NCI-H1930 (cell line): ENCODE measurements around the gene ISM1.

Experiments
- DNase-seq, 2 experiments: peaks; one replicate each; lab custom pipeline; 2025; lab: John Stamatoyannopoulos, UW

The ISM1 gene

DNA sequence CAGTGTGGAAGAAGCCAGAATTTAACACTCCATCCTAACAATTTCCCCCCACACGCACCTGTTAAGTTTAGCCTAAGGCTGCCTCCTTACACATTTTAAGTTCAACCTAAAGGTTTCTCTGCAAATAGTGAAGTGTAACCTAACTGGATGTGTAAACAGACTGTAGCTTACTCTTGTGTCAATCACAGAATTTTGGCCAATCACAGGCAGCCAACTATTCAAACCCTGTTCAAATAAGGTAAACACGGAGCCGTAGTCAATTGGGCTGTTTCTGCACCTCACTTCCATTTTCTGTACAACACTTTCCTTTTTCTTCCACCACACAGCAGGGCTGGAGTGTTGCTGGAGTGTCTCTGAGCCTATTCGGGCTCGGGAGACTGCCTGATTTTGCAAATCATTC lies 92.1 kb downstream of the ISM1 start:
- DNase-seq, result no peak

DNA sequence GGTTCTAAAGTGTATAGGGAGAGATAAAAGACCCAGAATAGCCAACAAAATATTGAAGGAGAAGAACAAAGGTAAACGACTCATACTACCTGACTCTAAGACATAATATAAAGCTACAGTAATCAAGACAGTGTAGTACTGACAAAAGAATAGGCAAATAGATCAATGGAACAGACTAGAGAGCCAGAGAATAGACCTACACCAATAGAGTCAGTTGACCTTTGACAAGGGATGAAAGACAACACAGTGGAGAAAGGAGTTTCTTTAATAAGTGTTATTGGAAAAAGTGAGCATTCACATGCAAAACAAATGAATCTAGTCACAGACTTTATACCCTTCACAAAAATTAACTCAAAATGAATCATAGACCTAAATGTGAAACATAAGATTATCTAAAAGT lies 96.4 kb downstream of the ISM1 start:
- DNase-seq, result no peak

- DNase-seq, result no peak
These were observed 97.9 kb downstream of the ISM1 start for GRCh38 chr20:13318871-13319521.

DNA sequence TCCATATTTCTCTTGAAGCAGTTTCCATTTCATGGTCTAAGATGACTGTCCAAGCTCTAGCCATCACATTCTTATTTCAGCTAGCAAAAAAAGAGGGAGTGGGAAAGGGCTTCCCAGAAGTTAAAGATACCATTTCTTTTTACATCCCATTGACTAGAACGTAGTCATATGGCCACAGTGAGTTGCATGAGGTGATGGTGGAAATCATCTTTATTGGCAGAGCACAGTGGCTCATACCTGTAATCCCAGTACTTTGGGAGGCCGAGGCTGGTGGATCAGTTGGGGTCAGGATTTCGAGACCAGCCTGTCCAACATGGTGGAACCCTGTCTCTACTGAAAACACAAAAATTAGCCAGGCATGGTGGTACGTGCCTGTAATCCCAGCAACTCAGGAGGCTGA lies 99.6 kb downstream of the ISM1 start:
- no peak for DNase-seq

DNA sequence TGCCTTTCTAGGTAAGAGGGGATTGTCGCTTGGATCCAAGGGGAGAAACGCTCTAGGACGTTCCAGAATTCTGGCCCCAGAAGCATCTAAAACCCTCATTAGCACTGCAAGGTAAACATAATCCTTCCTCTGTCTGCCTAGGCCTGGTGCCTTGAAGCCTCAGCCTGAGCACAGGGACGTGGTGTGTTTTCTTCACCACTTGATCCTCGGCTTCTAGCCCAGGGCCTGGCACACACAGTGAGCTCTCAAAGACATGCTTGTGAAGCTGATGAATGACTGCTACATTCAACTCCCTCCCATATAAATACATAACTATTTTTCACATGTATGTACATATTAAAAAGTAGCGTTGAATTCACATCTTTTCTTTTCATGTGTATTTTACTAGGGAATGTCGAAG lies 100.3 kb downstream of the ISM1 start:
- no peak for DNase-seq

DNA sequence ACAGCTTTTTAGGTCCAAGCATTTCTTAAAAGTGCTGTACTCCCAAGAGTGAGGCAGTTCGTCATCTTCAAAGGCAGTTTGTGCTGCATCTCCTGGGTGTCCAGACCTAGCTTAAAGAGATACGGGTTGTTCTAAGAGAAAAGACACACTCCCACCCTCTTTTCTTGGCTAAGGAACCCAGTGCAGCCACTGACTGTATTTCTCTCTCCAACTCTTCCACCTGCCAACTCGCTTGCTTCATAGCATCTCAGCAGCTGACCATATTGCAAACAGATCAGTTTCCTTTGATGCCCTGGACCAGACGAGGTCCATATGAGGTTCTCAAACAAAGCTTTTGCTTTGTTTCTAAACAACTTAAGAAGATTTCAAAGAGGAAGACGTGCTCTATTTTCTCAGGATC lies 101.1 kb downstream of the ISM1 start:
- no peak for DNase-seq

GRCh38 chr20:13322621-13323020 lies 101.5 kb downstream of the ISM1 start:
- no peak for DNase-seq

DNA sequence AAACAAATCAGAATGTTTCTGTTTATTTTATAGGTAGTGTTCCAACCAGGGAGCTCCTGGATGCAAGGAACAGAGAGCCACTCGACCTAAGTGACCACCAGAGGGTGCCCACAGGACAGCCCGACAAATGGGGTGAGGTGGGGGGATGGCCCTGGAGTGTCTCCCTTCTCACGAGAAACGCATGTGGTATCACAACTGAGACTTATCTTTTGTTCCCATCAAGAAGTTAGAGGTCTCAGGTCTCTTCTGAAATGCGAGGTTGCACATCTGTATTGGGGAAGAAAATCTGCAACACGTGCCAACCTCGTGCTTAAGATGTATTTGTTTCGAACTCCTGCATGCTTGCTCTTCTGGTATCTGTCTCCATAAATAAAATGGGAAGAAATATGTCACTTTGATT lies 104.0 kb downstream of the ISM1 start:
- DNase-seq, result no peak

DNA sequence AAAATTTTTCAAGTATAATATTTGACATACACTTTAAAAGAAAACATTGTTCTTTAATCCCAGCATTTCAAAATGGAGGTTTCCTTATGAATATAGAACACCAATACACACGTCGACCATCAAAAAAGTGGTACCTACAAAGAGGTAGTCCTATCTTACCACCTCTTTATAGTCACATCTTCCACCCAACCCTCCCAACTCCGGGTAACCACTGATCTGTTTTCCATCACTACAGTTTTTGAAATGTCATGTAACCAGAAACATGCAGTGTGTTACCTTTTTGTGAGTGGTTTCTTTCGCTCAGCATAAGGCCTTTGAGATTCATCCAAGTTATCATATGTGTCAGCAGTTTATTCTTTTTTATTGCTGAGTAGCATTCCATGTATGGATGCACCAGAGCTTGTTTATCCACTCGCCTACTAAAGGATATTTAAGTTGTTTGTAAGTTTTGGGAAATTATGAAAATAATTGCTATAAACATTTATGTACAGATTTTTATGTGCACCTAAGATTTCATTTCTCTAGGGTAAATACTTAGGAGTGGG lies 104.8 kb downstream of the ISM1 start:
- DNase-seq, result no peak

DNA sequence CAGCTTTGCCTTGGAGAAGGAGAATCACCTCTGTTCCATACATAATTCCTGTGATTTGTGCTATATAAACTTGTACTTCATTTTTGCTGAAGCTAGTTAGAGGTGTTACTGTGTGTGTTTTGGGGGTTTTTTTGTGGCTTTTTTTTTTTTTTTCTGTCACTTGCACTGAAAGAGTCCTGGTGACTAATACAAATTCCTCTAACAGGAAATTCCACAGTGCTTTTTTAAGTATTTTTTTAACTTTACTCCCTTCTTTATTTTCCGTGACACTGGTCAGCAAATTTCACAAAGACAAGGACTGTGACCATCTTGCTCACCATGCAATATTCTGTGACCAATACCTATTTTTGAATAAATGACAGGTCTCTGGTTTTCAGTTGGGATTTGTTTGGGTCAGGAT lies 110.5 kb downstream of the ISM1 start:
- no peak for DNase-seq

DNA sequence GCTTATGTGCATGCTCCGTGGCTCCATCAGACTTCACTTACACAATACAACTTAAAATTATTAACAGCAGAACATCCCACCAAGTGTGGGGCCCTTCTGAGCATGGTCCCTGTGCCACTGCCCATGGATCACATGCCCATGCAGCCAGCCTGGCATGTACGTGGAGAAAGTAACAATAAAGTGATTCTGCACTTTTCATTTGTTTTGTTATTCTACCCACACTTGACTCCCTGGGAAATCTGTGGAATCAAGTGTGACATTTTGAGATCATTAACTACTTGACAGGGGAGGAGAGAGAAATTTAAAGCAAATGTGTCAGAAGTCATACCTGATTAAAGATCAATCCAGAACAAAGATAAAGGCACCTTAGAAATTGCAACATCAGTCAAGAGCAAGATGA lies 112.0 kb downstream of the ISM1 start:
- DNase-seq, result no peak

GRCh38 chr20:13333793-13334192 lies 112.7 kb downstream of the ISM1 start:
- DNase-seq, result peak; percentile 42 to 45

- no peak for DNase-seq
These were observed 115.4 kb downstream of the ISM1 start for GRCh38 chr20:13336308-13337089.

DNA sequence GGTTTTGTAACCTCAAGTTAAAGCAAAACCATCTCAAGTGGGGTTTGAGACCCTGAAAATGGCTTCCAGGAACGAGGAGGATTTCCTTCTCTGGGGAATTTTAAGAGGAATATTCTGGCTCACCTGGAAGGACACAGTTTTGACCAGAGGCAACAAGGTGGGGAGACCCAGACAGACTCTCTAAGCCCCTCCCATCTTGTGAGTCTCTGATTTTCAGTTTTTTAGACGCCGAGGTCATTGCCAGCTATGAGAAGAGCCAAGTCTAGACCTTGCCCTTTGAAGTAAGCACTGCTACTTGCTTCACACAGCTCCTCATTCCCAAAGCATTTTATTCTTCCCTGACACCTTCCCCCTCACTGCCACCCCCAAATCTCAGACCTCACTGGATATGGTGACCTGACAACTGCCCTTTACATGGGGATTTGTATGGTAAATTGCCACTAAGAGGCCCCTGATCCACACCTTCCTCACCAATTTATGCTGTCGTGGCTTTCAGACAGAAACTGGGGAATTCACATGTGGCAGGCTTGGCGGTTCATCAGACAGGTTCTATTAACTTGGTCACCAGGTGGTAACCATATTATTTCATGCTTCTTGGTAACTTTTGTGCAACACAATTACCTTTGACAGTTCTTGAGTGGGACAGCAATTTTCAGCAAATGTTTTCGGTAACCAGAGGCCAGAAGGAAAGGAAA lies 116.2 kb downstream of the ISM1 start:
- no peak for DNase-seq

DNA sequence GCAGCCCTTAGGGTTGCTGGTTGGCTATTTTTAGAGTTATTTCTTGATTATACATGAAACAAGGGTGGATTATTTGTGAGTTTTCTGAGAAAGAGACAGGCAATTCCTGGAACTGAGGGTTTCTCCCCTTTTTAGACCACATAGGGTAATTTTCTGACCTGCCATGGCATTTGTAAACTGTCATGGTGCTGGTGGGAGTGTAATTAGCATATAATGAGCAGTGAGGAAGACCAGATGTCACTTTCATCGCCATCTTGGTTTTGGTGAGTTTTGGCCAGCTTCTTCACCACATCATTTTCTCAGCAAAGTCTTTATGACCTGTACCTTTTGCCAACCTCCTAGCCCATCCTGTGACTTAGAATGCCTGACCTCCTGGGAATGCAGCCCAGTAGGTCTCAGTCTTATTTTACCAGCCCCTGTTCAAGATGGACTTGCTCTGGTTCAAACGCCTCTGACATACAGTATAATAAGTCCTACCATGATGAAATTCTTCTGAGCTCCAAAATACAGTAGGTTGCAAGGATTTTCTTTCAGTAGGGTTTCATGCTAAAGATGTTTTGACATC lies 117.1 kb downstream of the ISM1 start:
- DNase-seq, result no peak

DNA sequence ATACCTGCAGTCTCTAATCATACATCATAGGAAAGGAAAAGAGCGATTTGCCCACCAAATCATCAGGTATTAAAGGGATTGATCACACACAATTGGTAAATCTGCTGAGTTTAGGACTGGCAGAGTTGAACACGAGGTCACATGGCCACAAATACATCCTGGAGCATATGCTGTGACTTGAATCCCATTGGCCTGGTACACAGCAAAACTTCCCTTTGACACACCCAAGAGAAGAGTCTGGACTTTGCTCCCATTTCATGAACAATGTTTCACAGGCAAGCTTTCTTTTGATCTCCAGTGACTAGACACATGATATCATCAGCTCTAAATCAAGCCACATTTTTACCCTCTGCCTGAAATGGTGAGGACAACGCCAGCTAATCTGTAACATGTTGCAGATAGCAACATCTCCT lies 117.9 kb downstream of the ISM1 start:
- DNase-seq, result no peak

GRCh38 chr20:13340088-13340487 lies 119.0 kb downstream of the ISM1 start:
- DNase-seq, result no peak

- DNase-seq, result no peak
These were observed 120.8 kb downstream of the ISM1 start for GRCh38 chr20:13341737-13342393.

GRCh38 chr20:13342469-13343242 lies 121.6 kb downstream of the ISM1 start:
- no peak for DNase-seq

GRCh38 chr20:13344671-13345070 lies 123.6 kb downstream of the ISM1 start:
- no peak for DNase-seq
